Measurements from ENCODE around the gene LRRC59.
"Not testable (repeated sequence)": the region's sequence is repeated elsewhere in the genome, so short reads cannot be mapped to it uniquely, and the experiment has no call there.

The LRRC59 gene

DNA sequence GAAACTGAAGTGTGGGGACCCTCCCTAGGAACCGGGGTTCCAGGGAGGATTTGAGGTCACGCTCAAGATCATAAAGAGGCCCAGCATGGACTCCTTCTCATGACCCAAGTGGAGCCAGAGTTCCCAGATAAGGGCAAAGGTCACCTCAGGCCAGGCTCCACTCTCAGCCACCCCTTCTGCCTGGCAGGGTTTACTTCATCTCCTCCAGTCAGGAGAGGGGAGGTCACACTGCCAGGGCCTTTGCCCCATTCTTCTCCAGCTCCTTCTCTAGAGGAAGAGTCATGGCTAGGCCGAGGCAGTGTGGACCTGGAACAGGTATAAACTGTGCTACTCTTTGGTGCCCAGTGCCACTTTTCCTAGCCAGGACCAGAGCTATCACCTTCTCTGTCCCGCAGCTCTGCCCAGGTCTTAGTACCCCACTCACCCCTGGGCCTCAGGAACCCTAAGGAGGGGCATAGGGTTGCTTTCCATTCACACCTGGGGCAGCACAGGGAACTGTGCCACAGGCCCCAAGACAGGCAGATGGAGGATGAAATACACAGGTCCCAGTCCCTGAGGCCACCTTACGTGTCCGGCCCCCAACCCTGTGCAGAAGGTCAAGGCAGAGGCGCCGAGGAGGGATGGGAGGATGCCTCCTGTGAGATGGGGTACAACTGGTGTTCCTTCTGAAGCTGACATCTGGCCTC, 27.8 kb upstream of the LRRC59 start:
- in situ Hi-C loops (cut with MboI; ENCODE audit: low sequenced_read_pairs) = no loop called here

DNA sequence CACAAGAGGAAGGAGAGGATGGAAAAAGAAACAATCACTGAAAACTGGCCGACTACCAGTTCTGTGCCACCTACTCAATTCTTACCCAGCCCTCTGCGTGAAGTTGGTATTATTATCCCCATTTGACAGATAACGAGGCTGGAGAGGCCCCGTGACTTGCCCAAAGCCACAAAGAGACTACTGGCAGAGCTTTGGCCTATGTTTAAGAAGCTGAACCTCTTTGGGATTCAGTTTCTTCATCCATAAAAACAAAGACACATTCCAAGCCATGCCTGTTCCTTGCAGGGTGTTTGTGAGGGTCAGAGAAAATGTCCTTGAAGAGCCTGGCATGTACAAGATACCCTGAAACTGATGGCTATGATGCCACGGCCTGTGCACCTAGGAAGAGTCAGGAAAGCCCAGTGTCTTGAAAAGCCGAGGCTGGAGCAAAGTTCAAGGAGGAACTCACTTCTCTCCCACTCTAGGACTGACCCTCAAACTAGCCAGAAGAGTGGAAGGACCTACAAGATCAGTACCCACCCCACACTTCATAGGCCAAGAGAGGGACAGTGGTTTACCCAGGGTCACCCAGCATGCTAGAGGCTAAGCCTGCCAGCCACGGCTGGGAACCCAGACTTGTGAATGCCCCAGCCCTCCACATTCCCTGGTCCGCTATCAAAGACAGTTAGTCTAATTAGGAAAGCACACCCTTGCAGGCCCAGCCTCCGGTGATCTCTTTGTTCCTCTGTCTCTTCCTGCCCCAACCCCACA, 27.1 kb upstream of the LRRC59 start:
- in situ Hi-C loops (cut with MboI; ENCODE audit: low sequenced_read_pairs) = no loop called here

DNA sequence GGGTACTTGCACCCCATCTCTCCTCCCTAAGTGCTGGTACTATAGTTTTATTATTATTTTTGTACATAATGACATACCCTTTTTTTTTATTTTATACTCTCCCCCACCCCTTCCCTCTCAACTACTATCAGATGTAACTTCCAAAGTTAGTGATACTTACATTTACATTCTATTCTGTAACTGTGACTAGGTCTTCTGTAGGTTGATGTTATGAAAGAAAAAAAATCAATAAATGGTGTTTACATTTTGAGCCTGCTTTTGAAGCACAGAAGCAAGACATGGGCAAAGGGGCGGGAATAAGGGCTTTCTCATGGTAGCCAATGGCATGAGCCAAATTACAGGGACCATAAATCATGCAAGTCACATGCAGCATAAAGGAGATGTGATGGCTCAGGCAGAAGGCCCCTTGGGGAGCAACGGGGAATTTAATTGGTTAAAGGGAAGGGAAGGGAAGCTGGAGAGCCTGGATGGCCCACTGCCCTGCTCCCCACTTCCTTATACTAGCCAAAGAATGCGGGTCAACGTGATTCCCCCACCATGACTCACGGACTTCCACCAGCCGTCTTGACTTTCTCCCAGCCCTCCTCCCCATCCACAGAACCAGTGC, 26.3 kb upstream of the LRRC59 start:
- in situ Hi-C loops (cut with MboI; ENCODE audit: low sequenced_read_pairs) = no loop called here

DNA sequence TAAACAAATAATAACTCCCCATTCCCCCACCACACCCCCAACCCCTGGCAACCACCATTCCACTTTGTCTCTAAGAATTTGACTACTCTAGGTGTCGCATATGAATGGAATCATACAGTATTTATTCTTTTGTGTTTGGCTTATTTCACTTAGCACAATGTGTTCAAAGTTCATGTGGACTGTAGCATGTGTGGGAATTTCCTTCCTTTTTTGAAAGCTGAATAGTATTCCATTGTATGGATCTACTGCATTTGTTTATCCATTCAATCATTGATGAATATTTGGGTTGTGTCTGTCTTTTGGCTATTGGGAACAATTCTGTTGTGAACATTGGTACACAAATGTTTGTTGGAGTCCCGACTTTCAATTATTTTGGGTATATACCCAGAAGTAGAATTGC, 25.4 kb upstream of the LRRC59 start:
- in situ Hi-C loops (cut with MboI; ENCODE audit: low sequenced_read_pairs) = no loop called here

DNA sequence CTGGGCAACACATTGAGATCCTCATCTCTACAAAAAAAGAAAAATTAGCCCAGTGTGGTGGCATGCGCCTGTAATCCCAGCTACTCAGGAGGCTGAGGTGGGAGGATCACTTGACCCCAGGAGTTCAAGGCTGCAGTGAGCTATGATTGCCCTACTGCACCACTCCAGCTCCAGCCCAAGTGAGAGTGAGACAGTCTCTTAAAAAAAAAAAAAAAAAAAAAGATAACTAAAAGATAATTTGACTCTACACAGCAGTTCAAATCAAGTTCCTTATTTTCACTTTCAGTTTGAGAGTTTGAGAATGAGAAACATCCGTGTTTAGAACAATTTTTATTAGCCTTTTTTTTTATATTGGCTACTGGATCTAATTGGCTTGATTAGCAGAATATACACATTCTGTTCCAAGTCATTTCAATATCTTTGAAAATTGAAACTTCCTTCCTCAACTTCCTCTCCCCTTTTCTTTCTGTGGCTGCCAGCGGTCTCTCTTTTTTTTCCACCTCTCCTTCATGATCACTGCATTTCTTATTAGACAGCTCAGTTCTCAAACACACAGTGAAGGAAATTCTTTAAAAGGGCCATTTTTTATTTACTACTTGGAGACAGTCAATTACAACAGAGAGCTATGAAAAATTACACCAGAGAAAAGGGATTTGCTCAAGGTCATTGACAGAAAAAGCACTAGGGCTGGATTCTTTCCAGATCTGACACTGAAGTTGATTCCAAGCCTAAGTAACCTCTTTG, 24.2 kb upstream of the LRRC59 start:
- in situ Hi-C loops (cut with MboI; ENCODE audit: low sequenced_read_pairs) = no loop called here

DNA sequence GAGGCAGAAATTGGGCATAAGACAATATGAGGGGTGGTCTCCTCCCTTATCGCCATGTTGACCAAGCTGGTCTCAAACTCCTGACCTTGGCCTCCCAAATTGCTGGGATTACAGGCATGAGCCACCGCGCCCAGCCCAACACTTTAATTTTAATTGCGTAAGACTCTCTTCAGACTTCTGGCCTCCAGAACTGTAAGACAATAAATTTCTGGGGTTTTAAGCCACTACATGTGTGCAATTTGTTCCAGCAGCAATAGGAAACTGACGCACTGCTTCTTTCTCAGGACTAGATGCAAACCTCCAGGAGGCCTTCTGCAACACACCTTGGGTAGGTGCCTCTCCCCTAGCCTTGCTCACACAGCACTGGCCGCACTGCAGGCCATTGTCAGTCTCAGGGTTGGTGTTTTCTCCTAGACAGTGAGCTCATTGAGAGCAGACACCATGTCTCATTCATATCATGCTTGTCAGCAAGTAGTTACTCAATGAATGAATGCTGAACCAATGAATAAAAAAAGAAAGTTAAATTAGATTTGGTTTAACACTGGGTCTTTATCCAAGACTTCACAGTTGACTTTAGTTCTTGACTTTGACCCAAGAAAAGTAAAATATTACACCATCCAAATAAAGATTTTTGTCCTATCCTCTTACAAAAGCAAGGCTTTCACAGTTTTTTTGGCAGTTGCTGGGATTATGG, 23.2 kb upstream of the LRRC59 start:
- in situ Hi-C loops (cut with MboI; ENCODE audit: low sequenced_read_pairs) = no loop called here

DNA sequence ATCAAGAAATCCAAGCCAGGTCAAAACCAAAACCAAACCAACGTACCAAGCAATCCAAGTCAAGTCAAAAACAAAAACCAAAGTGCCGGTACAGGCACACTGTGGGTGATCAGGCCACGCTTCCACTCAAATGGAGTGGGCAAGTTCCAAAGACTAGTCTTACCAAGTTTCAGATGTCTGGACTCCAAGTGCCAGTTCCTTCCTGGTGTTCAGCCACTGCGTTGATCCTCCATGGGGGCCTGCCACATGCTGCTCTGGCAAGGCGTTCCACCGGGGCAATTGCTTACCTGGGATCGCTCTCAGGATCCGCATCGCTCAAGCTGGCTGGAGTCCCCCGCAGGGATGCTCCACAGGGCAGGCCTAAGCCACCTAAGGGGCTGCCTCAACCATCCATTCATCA, 22.3 kb upstream of the LRRC59 start:
- in situ Hi-C loops (cut with MboI; ENCODE audit: low sequenced_read_pairs) = not testable (repeated sequence)

DNA sequence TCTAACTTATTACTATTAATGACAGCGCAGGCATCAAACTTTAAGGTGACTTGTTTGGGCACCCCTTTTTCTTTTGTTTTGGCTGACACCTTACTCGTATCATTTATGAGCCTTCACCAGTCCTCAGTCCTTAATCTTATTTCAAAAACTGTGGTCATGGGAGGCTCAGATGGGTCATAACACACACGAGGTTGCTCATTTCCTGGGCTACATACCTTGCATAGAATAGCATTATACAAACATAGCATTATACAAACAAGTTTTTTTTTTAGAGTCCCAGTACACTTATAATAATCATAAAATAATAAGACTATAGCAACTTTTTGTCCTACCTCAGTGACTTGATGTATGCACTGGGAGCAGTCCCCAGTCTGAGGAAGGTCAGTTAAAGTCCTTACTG, 17.5 kb upstream of the LRRC59 start:
- in situ Hi-C loops (cut with MboI; ENCODE audit: low sequenced_read_pairs) = no loop called here

DNA sequence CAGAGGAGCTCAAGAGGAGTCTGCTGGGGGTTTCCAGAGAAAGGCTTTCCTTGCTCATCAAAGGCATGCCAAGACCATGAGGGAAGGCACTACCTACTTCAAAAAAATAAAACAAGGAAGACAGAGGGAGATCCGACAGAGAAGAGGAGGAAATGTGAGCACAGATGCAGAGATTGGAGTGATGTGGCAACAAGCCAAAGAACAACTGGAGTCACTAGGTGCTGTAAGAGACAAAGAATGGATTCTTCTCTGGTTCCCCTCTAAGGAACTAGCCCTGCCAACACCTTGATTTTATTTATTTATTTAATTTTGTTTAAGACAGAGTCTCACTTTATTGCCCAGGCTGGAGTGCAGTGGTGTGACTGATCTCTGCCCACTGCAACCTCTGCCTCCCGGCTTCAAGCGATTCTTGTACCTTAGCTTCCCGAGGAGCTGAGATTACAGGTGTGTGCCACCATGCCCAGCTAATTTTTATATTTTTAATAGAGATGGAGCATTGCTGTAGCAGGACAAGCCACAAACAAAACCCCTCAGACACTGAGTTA, 14.9 kb upstream of the LRRC59 start:
- in situ Hi-C loops (cut with MboI; ENCODE audit: low sequenced_read_pairs) = no loop called here

DNA sequence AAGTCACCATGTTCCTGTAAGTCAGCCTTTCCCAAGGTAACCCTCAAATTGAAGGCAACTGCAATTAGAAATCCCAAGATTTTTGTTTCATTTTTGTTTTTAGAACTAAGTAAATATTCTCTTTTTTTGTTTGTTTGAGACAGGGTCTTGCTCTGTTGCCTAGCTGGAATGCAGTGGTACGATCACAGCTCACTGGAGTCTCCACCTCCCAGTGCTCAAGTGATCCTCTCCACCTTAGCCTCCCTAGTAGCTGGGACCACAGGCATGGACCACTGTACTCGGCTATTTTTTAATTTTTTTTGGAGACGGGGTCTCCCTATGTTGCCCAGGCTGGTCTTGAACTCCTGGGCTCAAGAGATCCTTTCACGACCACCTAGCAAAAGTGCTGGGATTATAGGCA, 10.6 kb upstream of the LRRC59 start:
- in situ Hi-C loops (cut with MboI; ENCODE audit: low sequenced_read_pairs) = no loop called here

DNA sequence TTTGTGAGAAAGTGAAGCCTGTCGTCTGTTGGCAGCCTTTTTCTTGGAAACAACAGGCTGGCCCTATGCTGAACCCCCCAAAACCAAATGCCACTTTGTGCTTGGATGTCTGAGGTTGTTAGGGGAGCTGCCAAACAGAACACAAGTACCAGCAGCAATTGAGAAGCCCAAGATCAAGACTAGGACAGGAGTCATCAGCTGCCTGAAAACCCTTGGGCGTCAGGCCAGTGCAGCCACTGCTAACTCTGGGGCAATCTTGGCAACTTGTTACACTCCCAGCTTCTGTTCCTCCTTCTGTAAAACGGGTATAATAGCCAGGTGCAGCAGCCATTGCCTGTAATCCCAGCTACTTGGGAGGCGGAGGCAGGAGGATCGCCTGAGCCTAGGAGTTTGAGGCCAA, 9.3 kb upstream of the LRRC59 start:
- in situ Hi-C loops (cut with MboI; ENCODE audit: low sequenced_read_pairs) = no loop called here

DNA sequence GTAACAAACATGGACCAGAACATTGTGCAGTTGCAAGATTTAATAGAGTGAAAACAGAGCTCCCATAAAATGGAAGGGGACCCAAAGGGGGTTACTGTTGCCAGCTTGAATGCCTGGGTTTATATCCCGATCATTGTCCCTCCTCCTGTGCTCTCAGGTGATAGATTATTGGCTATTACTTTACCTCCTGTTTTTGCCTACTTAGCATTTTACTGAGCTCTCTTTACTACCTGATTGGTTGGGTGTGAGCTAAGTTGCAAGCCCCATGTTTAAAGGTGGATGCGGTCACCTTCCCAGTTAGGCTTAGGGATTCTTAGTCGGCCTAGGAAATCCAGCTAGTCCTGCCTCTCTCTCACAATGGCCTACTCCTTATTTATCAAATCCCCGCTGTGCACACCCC, 8.0 kb upstream of the LRRC59 start:
- in situ Hi-C loops (cut with MboI; ENCODE audit: low sequenced_read_pairs) = not testable (repeated sequence)

DNA sequence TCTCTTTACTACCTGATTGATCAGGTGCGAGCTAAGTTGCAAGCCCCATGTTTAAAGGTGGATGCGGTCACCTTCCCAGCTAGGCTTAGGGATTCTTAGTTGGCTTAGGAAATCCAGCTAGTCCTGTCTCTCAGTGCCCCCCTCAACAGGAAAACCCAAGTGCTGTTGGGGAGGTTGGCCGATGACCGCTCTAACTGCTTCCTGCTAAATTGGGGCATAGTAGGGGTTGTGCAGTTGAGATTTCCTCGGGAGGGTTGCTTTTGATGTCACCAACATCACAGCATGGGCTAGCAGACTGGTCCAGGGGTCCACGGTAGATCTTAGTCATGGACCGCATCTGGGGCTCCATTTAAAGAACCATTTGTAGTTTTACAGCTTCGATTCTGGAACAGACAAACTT, 2.3 kb upstream of the LRRC59 start:
- in situ Hi-C loops (cut with MboI; ENCODE audit: low sequenced_read_pairs) = not testable (repeated sequence)

DNA sequence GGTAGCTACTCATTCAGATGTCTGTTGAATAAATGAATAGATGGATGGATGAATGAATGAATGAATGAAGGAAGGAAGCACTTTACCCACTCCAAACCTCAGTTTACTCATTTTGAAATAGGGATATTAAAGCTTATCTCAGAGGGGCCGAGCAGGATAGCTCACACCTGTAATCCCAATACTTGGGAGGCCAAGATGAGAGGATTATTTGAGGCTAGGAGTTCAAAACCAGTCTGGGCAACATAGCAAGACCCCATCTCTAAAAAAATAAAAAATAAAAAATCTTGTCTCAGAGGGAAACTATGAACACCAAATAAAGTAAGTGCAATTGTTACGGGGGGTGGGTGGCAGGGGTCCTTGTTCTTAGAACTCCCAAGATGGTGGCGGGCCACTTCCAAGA, 1.3 kb upstream of the LRRC59 start:
- in situ Hi-C loops (cut with MboI; ENCODE audit: low sequenced_read_pairs) = not testable (repeated sequence)

DNA sequence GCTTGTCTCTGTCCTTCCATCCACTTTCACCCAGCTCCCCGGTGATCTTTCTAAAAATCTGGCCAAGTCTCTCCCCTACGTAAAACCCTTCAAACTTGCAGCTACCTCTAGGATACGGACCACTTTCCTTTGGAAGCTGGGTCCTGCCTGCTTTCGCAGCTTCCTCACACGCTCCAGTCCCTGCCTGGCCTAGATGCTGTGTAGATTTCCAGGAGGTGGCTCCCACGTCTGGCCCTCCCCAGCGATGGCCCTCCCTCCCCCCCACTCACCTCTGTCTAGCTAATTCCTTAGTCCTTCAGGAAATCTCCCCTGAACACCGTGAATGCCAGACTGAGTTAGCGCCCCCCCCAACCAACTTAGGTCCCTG, 579 bp upstream of the LRRC59 start:
- in situ Hi-C loops (cut with MboI; ENCODE audit: low sequenced_read_pairs) = no loop called here

DNA sequence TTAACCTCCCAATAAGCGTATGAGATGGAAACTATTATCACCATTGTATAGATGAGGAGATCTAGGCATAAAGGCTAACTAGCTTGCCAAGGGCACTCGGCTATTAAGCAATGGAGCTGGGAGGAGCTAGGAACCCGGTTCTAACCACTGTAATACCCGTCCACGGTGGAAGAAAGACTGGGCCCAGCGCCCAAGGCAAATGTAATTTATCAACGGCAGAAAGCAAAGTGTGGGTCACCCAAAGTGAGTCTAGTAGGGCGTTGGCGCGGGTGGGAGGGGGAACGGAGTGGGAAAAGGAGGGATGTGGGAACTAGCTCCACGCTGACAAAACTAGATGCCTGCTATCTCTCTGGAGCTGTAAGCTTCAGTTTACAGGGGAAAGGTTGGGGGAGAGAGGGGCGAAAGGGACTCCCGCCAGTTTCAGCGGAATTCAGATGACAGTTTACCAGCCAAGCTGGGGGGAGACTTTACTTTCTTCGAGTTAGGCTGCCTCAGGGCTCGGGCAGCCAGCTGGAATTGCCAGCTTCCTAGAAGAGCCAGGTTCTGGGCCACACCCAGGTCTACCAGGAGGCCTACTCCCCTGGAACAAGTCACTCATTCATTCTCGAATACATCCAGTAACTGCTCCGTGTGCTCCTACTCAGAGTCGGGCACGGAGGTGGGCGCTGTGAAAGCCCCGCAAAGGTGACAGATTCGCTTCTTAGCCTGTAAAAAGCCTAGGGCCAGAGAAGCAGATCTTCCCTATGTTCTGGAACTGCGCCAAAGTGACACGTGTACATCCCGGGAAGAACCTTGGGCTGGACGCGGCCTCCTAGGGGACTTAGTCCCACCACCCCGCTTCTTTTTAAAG, 837 bp downstream of the LRRC59 start:
- in situ Hi-C loops (cut with MboI; ENCODE audit: low sequenced_read_pairs) = no loop called here

DNA sequence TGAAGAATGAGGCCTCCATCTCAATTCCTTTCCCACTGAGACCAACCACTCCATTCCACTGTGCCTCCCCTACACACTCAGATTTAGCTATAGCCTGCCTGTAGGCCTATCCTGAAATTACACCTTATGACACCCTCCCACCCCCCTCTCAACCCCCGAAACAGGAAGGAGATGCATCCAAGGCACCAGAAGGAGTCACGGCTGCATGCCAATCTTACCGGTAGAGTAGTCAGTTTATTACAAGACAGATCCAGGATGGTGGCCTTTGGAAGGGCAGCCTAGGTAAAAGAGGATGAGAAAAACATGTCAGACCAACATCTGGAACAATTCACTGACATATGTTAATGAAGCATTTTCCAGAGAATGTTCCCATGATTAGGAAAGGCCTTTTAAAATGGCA, 2.6 kb downstream of the LRRC59 start:
- in situ Hi-C loops (cut with MboI; ENCODE audit: low sequenced_read_pairs) = no loop called here

DNA sequence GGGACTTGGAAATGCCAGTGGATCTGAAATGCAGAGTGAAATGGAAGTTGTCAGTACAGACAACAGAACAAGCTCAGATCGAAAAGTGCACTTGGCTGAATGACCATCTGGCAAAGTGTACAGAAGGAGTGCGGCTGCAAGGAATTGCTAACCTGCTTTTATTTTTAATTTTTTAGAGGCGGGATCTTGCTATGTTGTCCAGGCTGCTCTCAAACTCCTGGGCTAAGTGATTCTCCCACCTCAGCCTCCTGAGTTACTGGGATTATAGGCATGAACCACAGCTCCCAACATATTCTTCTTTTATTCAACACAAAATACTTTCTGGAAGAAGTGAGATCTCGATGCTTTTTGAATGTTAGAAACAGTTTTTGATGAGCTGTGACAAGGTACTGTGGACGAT, 3.6 kb downstream of the LRRC59 start:
- in situ Hi-C loops (cut with MboI; ENCODE audit: low sequenced_read_pairs) = no loop called here

DNA sequence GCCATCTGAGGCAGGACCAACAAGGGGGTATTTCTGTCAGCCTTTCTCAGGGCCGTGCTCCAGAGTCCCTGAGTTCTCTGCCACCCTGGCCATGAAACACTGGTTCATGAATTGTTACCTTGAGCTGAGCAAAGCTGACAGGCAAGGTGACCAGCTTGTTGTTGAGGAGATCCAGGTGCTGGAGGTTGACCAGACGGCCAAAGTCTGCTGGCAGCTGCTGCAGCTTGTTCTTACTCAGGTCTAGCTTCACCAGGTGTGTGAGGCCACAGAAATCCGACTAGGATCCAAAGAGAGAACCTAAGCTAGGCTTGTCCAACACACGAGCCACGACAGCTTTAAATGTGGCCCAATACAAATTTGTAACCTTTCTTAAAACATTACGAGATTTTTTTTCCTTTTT, 4.7 kb downstream of the LRRC59 start:
- in situ Hi-C loops (cut with MboI; ENCODE audit: low sequenced_read_pairs) = no loop called here

DNA sequence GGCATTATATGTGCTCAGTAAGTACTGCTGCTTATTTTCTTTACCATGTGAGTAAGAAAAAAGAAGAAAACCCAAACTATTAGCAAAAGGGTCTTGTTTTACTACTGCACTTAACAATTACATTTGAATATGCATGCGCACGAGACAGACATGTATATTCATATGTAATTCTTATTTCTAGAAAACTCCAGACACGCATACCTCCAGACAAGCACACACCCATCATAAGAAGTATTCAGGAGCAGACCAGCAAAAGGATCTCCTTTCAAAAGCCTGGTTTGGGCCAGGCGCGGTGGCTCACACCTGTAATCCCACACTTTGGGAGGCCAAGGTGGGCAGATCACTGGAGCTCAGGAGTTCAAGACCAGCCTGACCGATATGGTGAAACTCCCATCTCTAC, 7.8 kb downstream of the LRRC59 start:
- in situ Hi-C loops (cut with MboI; ENCODE audit: low sequenced_read_pairs) = no loop called here

Measured in HL-60/S4 treated with phorbol 12-myristate 13-acetate at 8.2 ng/mL for 4 days and 3 days (cell line).